ENCODE data around the gene HNRNPLL. TPM values are rescaled to one million over a fixed set of nuclear protein-coding genes. Genes with fewer than 3 reads are reported as not detected.
"Not testable (repeated sequence)": the region's sequence is repeated elsewhere in the genome, so short reads cannot be mapped to it uniquely, and the experiment has no call there.

HNRNPLL gene
- total RNA-seq, 1 experiment from 2014 or later, result 57.7 TPM

DNA sequence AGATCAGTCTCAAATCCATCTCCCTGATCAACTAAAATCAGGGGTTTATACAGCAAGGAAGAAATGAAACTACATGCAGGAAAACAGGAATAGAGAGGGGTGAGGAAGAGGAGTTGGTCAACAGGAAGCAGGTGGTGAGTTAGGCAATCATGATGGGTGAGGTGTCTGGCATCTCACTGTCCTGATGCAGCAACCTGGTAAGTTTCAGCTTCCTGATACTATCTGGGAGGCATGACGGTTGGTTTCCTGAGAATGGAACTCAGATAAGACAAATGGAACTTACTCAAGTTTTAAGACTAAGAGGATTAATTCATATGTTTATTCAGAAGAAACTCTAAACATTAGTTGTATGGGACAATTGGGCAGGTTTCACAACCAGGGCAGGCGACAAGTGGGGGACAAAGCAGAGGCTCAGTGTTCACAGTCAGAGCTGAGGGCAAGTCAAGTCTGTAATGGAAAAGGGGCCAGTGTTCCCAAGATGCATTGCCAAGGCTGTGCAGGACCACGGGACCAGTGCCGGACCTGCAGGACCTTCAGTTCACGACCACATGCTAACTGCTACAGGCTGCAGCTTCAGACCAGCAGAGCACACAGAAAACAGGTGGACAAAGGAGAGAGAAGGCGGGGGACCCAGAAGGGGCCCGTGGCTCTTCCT, 45.5 kb upstream of the HNRNPLL start:
- Mint-ChIP-seq H3K27ac (ENCODE audit: low read depth, unreplicated experiment) (no peak overlapping the region), H3K27me3 (ENCODE audit: insufficient read depth, unreplicated experiment) (no peaks in the 10 kb centered on the region), H3K4me3 (ENCODE audit: unreplicated experiment) (no peak overlapping the region), H3K9me3 (ENCODE audit: unreplicated experiment) (peaks cover 5% of the 10 kb centered on the region), H3K36me3 (ENCODE audit: insufficient read depth, unreplicated experiment) (no peaks in the 10 kb centered on the region), H3K4me1 (ENCODE audit: insufficient read depth, unreplicated experiment) (peaks cover 8% of the 10 kb centered on the region)
- ChIA-PET POLR2A (no interaction called here), CTCF (interaction anchor here (1.2 kb wide), 1 partner anchor 10 kb away, joined by 4 read pairs; no protein-coding TSS in a partner anchor)
- BruUV-seq (replicated peaks), result no TSS peak
- peak; percentile 62 for DNase-seq (ENCODE audit: unreplicated experiment)
- TF ChIP-seq, protein P1, sequence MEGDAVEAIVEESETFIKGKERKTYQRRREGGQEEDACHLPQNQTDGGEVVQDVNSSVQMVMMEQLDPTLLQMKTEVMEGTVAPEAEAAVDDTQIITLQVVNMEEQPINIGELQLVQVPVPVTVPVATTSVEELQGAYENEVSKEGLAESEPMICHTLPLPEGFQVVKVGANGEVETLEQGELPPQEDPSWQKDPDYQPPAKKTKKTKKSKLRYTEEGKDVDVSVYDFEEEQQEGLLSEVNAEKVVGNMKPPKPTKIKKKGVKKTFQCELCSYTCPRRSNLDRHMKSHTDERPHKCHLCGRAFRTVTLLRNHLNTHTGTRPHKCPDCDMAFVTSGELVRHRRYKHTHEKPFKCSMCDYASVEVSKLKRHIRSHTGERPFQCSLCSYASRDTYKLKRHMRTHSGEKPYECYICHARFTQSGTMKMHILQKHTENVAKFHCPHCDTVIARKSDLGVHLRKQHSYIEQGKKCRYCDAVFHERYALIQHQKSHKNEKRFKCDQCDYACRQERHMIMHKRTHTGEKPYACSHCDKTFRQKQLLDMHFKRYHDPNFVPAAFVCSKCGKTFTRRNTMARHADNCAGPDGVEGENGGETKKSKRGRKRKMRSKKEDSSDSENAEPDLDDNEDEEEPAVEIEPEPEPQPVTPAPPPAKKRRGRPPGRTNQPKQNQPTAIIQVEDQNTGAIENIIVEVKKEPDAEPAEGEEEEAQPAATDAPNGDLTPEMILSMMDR (IDR thresholded peaks at IDR 0.05; ENCODE audit: unreplicated experiment), result no peak
- intact Hi-C loops (cut with micrococcal nuclease), result no loop called here

DNA sequence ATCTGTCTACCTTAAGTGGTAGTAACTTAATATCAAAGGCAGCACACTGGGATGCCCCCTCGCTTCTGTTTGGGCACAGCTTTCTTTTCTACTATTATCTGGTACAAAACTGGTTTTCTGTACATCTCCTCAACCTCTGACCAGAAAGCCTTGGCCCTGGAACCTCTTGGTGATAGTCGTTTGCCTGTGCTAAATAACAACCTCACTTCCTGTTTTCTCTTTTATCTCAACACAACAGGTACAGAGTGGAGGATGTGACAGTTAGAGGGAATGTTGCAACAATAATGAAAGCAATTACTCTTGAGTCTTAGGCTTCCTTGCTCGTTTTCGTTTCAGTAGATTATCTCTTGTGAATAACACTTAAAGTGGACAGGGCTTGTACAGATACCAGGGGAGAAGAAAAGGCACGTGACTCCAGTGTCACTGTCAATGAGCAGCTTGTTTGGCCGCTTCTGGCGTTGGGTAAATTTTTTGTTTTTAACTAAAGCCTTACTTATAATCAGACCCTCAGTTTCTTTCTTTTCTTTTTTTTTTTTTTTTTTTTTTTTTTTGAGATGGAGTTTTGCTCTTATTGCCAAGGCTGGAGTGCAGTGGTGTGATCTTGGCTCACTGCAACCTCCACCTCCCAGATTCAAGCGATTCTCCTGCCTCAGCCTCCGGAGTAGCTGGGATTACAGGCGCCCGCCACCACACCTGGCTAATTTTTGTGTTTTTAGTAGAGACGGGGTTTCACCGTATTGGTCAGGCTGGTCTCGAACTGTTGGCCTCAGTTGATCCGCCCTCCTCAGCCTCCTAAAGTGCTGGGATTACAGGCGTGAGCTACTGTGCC, 41.2 kb upstream of the HNRNPLL start:
- H3K27me3 Mint-ChIP-seq (ENCODE audit: insufficient read depth, unreplicated experiment); DNase-seq (ENCODE audit: unreplicated experiment); H3K4me3 Mint-ChIP-seq (ENCODE audit: unreplicated experiment); H3K4me1 Mint-ChIP-seq (ENCODE audit: insufficient read depth, unreplicated experiment); H3K36me3 Mint-ChIP-seq (ENCODE audit: insufficient read depth, unreplicated experiment); H3K9me3 Mint-ChIP-seq (ENCODE audit: unreplicated experiment); BruUV-seq (replicated peaks); POLR2A ChIA-PET; intact Hi-C loops (cut with micrococcal nuclease); H3K27ac Mint-ChIP-seq (ENCODE audit: low read depth, unreplicated experiment): not testable (repeated sequence)
- CTCF ChIA-PET, result interaction anchor here (0.9 kb wide), 1 partner anchor 46 kb away, joined by 7 read pairs; no protein-coding TSS in a partner anchor

DNA sequence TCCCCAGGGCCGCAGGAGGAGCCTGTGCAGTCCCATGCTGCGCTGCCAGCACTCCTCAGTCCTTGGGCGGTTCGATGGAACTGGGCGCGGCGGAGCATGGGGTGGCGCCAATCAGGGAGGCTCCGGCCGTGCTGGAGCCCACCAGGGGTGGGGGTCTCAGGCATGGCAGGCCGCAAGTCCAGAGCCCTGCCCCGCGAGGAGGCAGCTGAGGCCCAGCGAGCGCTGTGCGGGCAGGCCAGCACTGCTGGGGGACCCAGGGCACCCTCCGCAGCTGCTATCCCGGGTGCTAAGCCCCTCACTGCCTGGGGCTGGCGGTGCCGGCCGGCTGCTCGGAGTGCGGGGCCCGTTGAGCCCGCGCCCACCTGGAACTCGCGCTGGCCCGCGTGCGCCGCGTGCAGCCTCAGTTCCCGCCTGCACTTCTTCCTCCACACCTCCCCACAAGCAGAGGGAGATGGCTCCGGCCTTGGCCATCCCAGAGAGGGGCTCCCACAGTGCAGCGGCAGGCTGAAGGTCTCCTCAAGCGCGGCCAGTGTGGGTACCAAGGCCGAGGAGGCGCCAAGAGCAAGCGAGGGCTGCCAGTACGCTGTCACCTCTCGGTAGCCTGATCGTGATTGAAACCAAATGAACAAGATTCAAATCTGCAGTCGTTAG, 40.4 kb upstream of the HNRNPLL start:
- DNase-seq (ENCODE audit: unreplicated experiment), result no peak
- intact Hi-C loops (cut with micrococcal nuclease), result no loop called here
- ChIA-PET CTCF (interaction anchor here (0.7 to 0.9 kb wide), 2 partner anchors 47 to 48 kb away, joined by 3 to 7 read pairs; no protein-coding TSS in a partner anchor), POLR2A (no interaction called here)
- H3K4me1 Mint-ChIP-seq (ENCODE audit: insufficient read depth, unreplicated experiment), result peaks cover 5% of the 10 kb centered on the region
- H3K36me3 Mint-ChIP-seq (ENCODE audit: insufficient read depth, unreplicated experiment), result no peaks in the 10 kb centered on the region
- H3K27me3 Mint-ChIP-seq (ENCODE audit: insufficient read depth, unreplicated experiment), result no peaks in the 10 kb centered on the region
- TF ChIP-seq, protein P1 (IDR thresholded peaks at IDR 0.05; ENCODE audit: unreplicated experiment), result no peak
- no peak overlapping the region for H3K4me3 Mint-ChIP-seq (ENCODE audit: unreplicated experiment)
- H3K27ac Mint-ChIP-seq (ENCODE audit: low read depth, unreplicated experiment), result no peak overlapping the region
- H3K9me3 Mint-ChIP-seq (ENCODE audit: unreplicated experiment), result peaks cover 3% of the 10 kb centered on the region
- no TSS peak for BruUV-seq (replicated peaks)

DNA sequence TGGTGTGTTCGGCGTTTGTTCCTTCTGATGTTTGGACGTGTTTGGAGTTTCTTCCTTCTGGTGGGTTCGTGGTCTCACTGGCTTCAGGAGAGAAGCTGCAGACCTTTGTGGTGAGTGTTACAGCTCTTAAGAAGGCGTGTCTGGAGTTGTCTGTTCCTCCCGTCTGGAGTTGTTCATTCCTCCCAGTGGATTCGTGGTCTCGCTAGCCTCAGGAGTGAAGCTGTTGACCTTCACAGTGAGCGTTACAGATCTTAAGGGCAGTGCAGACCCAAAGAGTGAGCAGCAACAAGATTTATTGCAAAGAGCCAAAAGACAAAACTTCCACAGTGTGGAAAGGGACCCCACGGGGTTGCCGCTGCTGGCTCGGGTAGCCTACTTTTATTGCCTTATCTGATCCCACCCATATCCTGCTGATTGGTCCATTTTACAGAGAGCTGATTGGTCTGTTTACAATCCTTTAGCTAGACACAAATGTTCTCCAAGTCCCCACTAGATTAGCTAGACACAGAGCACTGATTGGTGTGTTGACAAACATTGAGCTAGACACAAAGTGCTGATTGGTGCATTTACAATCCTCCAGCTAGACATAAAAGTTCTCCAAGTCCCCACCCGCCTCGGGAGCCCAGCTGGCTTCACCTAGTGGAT, 39.8 kb upstream of the HNRNPLL start:
- ChIA-PET POLR2A (interaction anchor here (0.5 to 0.7 kb wide), 2 partner anchors 23 to 39 kb away, joined by 3 read pairs; no protein-coding TSS in a partner anchor), CTCF (interaction anchor here (0.7 kb wide), 1 partner anchor 48 kb away, joined by 3 read pairs; no protein-coding TSS in a partner anchor)
- DNase-seq (ENCODE audit: unreplicated experiment); H3K4me1 Mint-ChIP-seq (ENCODE audit: insufficient read depth, unreplicated experiment); H3K36me3 Mint-ChIP-seq (ENCODE audit: insufficient read depth, unreplicated experiment); H3K27me3 Mint-ChIP-seq (ENCODE audit: insufficient read depth, unreplicated experiment); BruUV-seq (replicated peaks); H3K4me3 Mint-ChIP-seq (ENCODE audit: unreplicated experiment); H3K27ac Mint-ChIP-seq (ENCODE audit: low read depth, unreplicated experiment); H3K9me3 Mint-ChIP-seq (ENCODE audit: unreplicated experiment); intact Hi-C loops (cut with micrococcal nuclease): not testable (repeated sequence)

Measured in MCF 10A (cell line).